Measurements from ENCODE around the gene EHMT1. TPM values are rescaled to one million over a fixed set of nuclear protein-coding genes. Genes with fewer than 3 reads are reported as not detected.
"Not testable (repeated sequence)": the region's sequence is repeated elsewhere in the genome, so short reads cannot be mapped to it uniquely, and the experiment has no call there.

Gene EHMT1
- total and polyA plus RNA-seq, 8 donors = 29.9 to 51.1 (median 32.6) TPM

DNA sequence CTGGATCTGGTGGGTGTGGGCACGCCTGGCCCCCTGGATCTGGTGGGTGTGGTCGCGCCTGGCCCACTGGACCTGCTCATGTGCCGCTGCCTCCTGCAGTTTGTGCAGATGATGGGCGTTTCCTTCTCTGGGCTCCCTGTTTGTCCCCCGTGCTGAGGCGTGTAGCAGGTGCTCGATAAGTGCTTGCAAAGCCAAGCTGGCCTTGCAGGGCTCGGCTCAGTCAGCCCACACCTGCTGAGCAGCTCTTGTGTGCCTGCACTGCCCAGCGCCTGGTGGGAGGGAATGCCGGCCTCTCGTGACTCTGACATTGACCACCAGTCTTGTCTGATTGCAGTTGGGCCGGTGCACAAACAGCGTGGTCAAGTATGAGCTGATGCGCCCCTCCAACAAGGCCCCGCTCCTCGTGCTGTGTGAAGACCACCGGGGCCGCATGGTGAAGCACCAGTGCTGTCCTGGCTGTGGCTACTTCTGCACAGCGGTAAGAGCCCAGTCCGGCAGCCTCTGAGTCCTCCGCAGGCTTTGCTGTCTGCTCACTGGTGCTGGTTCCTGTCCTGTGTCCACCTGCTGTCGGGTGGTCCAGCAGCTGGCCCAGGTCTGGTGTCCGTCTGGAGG lies 156.1 kb downstream of the EHMT1 start:
- ATAC-seq (no peak), FAIRE-seq (no peak), DNase-seq (no peak)
- H3K27me3 ChIP-seq = no peaks in the 10 kb centered on the region
- no peak overlapping the region for H3K4me3 ChIP-seq
- no peak overlapping the region for H3K27ac ChIP-seq
- H3K4me1 ChIP-seq = no peaks in the 10 kb centered on the region
- TF ChIP-seq, protein P1, sequence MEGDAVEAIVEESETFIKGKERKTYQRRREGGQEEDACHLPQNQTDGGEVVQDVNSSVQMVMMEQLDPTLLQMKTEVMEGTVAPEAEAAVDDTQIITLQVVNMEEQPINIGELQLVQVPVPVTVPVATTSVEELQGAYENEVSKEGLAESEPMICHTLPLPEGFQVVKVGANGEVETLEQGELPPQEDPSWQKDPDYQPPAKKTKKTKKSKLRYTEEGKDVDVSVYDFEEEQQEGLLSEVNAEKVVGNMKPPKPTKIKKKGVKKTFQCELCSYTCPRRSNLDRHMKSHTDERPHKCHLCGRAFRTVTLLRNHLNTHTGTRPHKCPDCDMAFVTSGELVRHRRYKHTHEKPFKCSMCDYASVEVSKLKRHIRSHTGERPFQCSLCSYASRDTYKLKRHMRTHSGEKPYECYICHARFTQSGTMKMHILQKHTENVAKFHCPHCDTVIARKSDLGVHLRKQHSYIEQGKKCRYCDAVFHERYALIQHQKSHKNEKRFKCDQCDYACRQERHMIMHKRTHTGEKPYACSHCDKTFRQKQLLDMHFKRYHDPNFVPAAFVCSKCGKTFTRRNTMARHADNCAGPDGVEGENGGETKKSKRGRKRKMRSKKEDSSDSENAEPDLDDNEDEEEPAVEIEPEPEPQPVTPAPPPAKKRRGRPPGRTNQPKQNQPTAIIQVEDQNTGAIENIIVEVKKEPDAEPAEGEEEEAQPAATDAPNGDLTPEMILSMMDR (IDR thresholded peaks at IDR 0.05) = no peak
- WGBS, 2 donors = 94 to 95% methylated on average over 24 of the region's 24 CpGs
- no peaks in the 10 kb centered on the region for H3K9me3 ChIP-seq
- peaks cover 0 to 50% (median 17%) of the 10 kb centered on the region in 3 donors for H3K36me3 ChIP-seq
- intact Hi-C loops (cut with DNase I) = no loop called here

DNA sequence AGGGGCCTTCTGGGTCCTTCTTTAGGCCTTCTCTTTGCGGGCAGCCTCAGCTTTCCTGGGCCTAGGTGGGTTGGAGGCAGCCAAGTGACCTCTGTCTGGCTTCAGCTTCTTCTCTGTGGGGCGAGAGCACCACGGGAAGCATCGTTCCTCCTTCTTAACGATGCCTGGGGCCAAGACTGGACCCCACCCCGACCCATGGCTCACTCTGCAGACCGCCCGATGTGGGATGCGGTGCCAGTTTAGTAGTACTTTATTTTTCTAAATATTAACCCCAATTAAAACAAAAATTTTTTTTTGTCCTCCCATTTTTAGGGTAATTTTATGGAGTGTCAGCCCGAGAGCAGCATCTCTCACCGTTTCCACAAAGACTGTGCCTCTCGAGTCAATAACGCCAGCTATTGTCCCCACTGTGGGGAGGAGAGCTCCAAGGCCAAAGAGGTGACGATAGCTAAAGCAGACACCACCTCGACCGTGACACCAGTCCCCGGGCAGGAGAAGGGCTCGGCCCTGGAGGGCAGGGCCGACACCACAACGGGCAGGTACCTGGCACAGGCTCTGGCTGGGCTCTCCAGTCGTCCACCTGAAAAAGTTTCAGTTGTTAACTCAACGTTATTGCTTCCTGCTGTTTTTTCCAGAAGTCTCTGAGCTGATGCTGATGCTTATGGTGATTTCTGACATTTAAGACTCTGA lies 157.6 kb downstream of the EHMT1 start:
- intact Hi-C loops (cut with DNase I) = no loop called here
- DNase-seq = no peak
- TF ChIP-seq, protein P1 (IDR thresholded peaks at IDR 0.05) = no peak
- Histone ChIP-seq H3K4me3 (no peak overlapping the region), H3K9me3 (no peaks in the 10 kb centered on the region), H3K36me3 (peaks cover 0 to 50% (median 17%) of the 10 kb centered on the region in 3 donors), H3K27ac (no peak overlapping the region), H3K4me1 (no peaks in the 10 kb centered on the region), H3K27me3 (no peaks in the 10 kb centered on the region)
- no peak for ATAC-seq
- WGBS, 2 donors = 93 to 95% methylated on average over 22 of the region's 22 CpGs
- no peak for FAIRE-seq

DNA sequence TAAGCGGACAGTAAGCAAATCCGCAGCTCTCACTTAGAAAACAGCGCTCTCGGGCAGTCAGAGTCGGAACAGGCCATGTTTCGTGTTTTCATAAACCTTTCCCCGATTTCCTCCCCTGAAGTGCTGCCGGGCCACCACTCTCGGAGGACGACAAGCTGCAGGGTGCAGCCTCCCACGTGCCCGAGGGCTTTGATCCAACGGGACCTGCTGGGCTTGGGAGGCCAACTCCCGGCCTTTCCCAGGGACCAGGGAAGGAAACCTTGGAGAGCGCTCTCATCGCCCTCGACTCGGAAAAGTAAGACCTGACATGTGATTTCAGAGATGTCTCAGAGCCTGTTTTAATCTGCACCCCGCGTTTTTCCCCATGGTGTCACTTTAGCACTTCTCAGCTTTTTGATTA lies 159.0 kb downstream of the EHMT1 start:
- no peaks in the 10 kb centered on the region for H3K9me3 ChIP-seq
- peaks cover 5 to 57% (median 22%) of the 10 kb centered on the region in 3 donors for H3K36me3 ChIP-seq
- H3K4me1 ChIP-seq = no peaks in the 10 kb centered on the region
- intact Hi-C loops (cut with DNase I) = no loop called here
- ATAC-seq (no peak), DNase-seq (no peak), FAIRE-seq (no peak)
- TF ChIP-seq, protein P1 (IDR thresholded peaks at IDR 0.05) = no peak
- no peak overlapping the region for H3K4me3 ChIP-seq
- H3K27me3 ChIP-seq = no peaks in the 10 kb centered on the region
- H3K27ac ChIP-seq = no peak overlapping the region
- WGBS, 2 donors = 91 to 95% methylated on average over 20 of the region's 20 CpGs

DNA sequence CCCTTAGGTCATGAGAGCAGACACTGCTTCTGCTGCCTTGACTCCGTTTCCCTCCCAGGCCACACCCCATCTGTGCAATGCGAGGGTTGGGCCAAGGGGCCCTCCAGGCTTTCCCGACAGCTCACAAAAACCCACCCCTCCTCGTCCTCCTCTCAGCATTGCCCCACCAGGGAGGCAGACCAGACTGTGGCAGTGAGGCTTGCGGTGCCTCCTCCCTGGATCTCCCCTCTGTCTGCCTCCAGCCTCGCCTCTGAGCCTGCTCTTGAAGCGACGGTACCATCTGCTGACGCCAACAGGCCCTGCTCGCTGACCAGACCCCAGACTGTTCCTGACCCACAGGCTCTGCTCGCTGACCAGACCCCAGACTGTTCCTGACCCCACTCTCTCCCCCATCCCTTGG lies 159.5 kb downstream of the EHMT1 start:
- no peaks in the 10 kb centered on the region for H3K4me1 ChIP-seq
- peaks cover 5 to 60% (median 22%) of the 10 kb centered on the region in 3 donors for H3K36me3 ChIP-seq
- intact Hi-C loops (cut with DNase I) = no loop called here
- no peak overlapping the region for H3K27ac ChIP-seq
- H3K9me3 ChIP-seq = no peaks in the 10 kb centered on the region
- no peak for DNase-seq
- H3K4me3 ChIP-seq = no peak overlapping the region
- no peaks in the 10 kb centered on the region for H3K27me3 ChIP-seq
- 94 to 96% methylated on average over 11 of the region's 11 CpGs for WGBS, 2 donors
- TF ChIP-seq, protein P1 (IDR thresholded peaks at IDR 0.05) = no peak
- ATAC-seq = no peak
- no peak for FAIRE-seq

DNA sequence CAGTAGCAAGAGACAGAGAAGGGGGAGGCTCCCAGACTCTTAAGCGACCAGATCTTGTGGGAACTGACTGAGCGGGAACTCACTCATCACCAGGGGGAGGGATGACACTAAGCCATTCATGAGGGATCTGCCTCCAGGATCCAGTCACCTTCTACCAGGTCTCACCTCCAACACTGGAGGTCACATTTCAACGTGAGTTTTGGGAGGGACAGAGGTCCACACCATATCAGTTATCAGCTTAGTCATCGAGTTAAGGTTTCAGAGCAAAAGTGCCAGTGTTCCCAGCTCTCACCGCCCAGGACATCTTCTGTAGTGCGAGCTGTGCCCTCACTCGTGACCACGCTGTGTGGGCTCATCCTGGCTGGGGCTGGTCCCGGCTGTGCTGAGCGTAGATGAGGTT lies 160.1 kb downstream of the EHMT1 start:
- no peak for FAIRE-seq

DNA sequence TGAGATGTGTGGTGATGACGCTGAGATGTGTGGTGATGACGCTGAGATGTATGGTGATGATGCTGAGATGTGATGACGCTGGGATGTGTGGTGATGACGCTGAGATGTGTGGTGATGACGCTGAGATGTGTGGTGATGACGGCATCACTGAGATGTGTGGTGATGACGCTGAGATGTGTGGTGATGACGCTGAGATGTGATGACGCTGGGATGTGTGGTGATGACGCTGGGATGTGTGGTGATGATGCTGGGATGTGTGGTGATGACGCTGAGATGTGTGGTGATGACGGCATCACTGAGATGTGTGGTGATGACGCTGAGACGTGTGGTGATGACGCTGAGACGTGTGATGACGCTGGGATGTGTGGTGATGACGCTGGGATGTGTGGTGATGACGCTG lies 161.2 kb downstream of the EHMT1 start:
- H3K4me1 ChIP-seq; H3K27me3 ChIP-seq; intact Hi-C loops (cut with DNase I); ATAC-seq; FAIRE-seq; H3K27ac ChIP-seq; H3K4me3 ChIP-seq; DNase-seq; H3K9me3 ChIP-seq: not testable (repeated sequence)
- H3K36me3 ChIP-seq = peaks cover 5 to 53% (median 22%) of the 10 kb centered on the region in 3 donors
- 94 to 96% methylated on average over 13 to 19 of the region's 19 CpGs for WGBS, 2 donors

More for the DNA sequence above, 160.1 kb downstream of the EHMT1 start:
- intact Hi-C loops (cut with DNase I) = no loop called here
- 90 to 92% methylated on average over 10 of the region's 10 CpGs for WGBS, 2 donors
- DNase-seq = no peak
- H3K4me3 ChIP-seq = no peak overlapping the region
- TF ChIP-seq, protein P1 (IDR thresholded peaks at IDR 0.05) = no peak
- H3K36me3 ChIP-seq = peaks cover 5 to 56% (median 22%) of the 10 kb centered on the region in 3 donors
- ATAC-seq = no peak
- no peak overlapping the region for H3K27ac ChIP-seq
- no peaks in the 10 kb centered on the region for H3K9me3 ChIP-seq
- no peaks in the 10 kb centered on the region for H3K27me3 ChIP-seq
- H3K4me1 ChIP-seq = no peaks in the 10 kb centered on the region
